Cardiac muscle cell (in vitro differentiated cells and primary cell): ENCODE measurements around the gene RPS6KA5. TPM values are rescaled to one million over a fixed set of nuclear protein-coding genes. Genes with fewer than 3 reads are reported as not detected.
A peak's percentile ranks its signal among the peaks of the same experiment; 100 is the strongest.

Source experiments
- DNase-seq, 2 donors: peaks; one replicate each; pipeline versions ENCODE4 v3.0.0 to v3.0.0-alpha.2; 2010 to 2017; ENCODE audit warnings: low read depth in 1 of 2, low spot score in 1 of 2
- H3K27ac ChIP-seq: fragments of 200-600 bp; sonication (generic); 2 replicates; pipeline ENCODE4 v1.5.1; 2016
- H3K27me3 ChIP-seq: fragments of 200-600 bp; sonication (generic); 2 replicates; pipeline ENCODE4 v1.6.0; 2016; ENCODE audit warnings: control low read depth
- H3K36me3 ChIP-seq: fragments of 200-600 bp; sonication (generic); 2 replicates; pipeline ENCODE4 v1.5.1; 2016; ENCODE audit warnings: control low read depth
- H3K4me1 ChIP-seq: fragments of 200-600 bp; sonication (generic); 2 replicates; pipeline ENCODE4 v1.8.1; 2017; ENCODE audit warnings: low read depth, mild to moderate bottlenecking, mixed run types
- H3K4me3 ChIP-seq: fragments of 200-600 bp; sonication (generic); 2 replicates; pipeline ENCODE4 v1.5.1; 2016; ENCODE audit warnings: mild to moderate bottlenecking
- H3K9me3 ChIP-seq: fragments of 200-600 bp; sonication (generic); 2 replicates; pipeline ENCODE4 v1.5.1; 2017; ENCODE audit warnings: low read depth, mild to moderate bottlenecking, control low read depth
- CTCF ChIP-seq: IDR thresholded peaks from 2 replicates; pipeline ENCODE4 v1.5.1; 2012; ENCODE audit warnings: low read depth, mild to moderate bottlenecking, low read length
- polyA plus RNA-seq: library from polyadenylated mRNA; unstranded; fragments of >200 nt; fragmentation: Nextera tagmentation; extraction: Ambion mirVana; gene quantifications from 2 replicates; pipeline ENCODE4 v1.2.1, GENCODE V29; 2016
- total RNA-seq: library from RNA; depleted of rRNA; stranded (reverse); fragments of >200 nt; gene quantifications from 2 replicates; pipeline ENCODE4 v1.2.3, GENCODE V29; 2016

Gene RPS6KA5
- total and polyA plus RNA-seq, 2 experiments from 2014 or later, result 3.3 to 10.9 TPM

DNA sequence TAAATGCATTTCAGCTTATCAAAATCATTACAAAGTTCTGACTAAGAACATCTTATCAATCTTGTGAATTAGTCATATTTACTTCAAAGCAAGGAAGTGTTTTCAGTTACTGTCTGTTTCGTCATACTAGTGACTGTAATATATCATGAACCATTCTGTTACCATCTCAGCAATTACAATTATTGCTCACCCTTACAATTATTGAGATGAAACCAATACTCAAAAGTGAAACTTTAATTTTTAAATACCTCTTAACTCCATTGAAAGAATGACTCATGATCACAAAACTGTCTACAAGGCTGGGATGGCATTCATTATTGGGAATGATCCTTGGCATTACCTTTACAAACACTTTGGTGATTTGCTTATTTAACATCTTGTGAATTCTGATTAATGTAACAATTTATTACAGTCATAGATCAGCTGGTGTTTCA is 90.3 kb downstream of the RPS6KA5 start:
- Histone ChIP-seq H3K36me3 (no peaks in the 10 kb centered on the region), H3K27me3 (no peaks in the 10 kb centered on the region), H3K9me3 (no peaks in the 10 kb centered on the region), H3K4me1 (no peaks in the 10 kb centered on the region), H3K4me3 (no peak overlapping the region), H3K27ac (no peak overlapping the region)
- TF ChIP-seq CTCF, result no peak
- DNase-seq, result peak in 1 of 2 donors; percentile 54

DNA sequence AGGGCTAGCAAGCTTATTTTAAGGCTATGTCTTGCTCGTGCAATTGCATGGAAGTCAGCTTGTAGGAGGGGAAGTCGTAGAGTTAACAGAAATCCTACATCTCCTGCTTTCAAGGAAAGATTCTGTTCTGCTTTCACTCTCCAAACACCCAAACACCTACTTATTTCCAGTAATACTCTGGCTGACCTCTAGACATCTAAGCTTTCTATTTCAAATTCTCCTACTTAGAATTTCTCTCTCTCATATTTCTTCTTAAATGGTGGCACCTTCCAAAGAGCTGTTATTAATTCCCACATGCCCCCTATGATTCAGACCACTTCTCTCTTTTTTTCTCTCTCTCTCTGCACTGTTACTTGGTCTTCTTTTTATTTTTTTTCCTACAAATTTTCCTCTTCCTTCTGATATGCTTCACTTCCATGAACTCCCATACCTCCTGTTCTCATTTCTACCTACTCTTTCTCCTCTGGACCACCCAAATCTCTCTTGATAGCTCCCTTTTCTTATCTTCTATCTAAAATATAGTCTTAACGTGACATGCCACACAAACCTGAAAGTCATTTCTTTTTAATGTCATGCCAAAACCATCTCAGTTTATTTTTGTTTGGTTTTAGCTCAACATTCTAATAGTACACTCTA is 90.8 kb downstream of the RPS6KA5 start:
- no peak overlapping the region for H3K4me3 ChIP-seq
- TF ChIP-seq CTCF, result no peak
- DNase-seq, result peak in 1 of 2 donors; percentile 59
- H3K36me3 ChIP-seq, result no peaks in the 10 kb centered on the region
- no peak overlapping the region for H3K27ac ChIP-seq
- no peaks in the 10 kb centered on the region for H3K27me3 ChIP-seq
- no peaks in the 10 kb centered on the region for H3K9me3 ChIP-seq
- H3K4me1 ChIP-seq, result no peaks in the 10 kb centered on the region

DNA sequence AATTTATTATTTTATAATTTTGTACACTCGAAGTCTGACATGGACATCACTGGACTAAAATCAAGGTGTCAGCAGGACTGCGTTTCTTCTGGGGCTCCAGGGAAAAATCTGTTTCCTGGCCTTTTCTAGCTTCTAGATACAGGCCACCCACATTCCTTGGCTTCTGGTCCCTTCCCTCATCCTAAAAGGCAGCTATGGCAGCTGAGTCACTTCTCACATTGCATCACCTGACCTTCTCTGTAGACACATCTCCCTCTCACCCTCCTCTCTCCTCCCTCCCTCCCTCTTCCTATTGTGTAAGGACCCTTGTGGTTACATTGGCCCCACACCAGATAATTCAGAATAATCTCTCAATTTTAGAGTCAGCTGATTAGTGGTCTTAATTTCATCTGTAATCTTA is 92.4 kb downstream of the RPS6KA5 start:
- TF ChIP-seq CTCF, result no peak
- no peaks in the 10 kb centered on the region for H3K9me3 ChIP-seq
- H3K27ac ChIP-seq, result no peak overlapping the region
- no peaks in the 10 kb centered on the region for H3K27me3 ChIP-seq
- no peak overlapping the region for H3K4me3 ChIP-seq
- no peaks in the 10 kb centered on the region for H3K4me1 ChIP-seq
- peak in 1 of 2 donors; percentile 67 for DNase-seq
- no peaks in the 10 kb centered on the region for H3K36me3 ChIP-seq

DNA sequence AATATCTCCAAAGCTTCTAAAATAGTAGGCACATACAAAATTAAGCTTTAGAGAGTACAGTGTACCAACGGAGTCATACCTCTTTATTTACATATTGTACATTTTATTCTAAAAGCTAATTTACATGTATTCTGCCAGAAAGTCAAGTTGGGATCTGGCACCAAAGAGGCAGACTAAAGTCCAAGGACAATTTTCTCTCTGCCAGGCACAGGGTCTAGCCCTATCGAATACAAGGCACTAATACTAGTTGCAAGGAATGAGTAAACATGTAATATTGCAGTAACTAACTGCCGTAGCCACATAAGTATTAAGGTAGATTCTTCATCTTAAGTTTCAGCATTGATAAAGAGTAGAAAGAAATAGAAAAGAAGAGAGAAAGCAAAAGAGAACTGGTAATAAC is 93.9 kb downstream of the RPS6KA5 start:
- no peak for TF ChIP-seq CTCF
- H3K27ac ChIP-seq, result no peak overlapping the region

GRCh38 chr14:90965765-90966164 is 94.7 kb downstream of the RPS6KA5 start:
- no peak for DNase-seq
- Histone ChIP-seq H3K4me1 (no peaks in the 10 kb centered on the region), H3K9me3 (no peaks in the 10 kb centered on the region), H3K27ac (no peak overlapping the region), H3K4me3 (no peak overlapping the region), H3K36me3 (no peaks in the 10 kb centered on the region), H3K27me3 (no peaks in the 10 kb centered on the region)
- no peak for TF ChIP-seq CTCF

More for the DNA sequence above, 93.9 kb downstream of the RPS6KA5 start:
- DNase-seq, result no peak
- no peaks in the 10 kb centered on the region for H3K36me3 ChIP-seq
- H3K27me3 ChIP-seq, result no peaks in the 10 kb centered on the region
- H3K4me1 ChIP-seq, result no peaks in the 10 kb centered on the region
- H3K4me3 ChIP-seq, result no peak overlapping the region
- no peaks in the 10 kb centered on the region for H3K9me3 ChIP-seq
